ENCODE results near the gene MDC1.

The MDC1 gene

DNA sequence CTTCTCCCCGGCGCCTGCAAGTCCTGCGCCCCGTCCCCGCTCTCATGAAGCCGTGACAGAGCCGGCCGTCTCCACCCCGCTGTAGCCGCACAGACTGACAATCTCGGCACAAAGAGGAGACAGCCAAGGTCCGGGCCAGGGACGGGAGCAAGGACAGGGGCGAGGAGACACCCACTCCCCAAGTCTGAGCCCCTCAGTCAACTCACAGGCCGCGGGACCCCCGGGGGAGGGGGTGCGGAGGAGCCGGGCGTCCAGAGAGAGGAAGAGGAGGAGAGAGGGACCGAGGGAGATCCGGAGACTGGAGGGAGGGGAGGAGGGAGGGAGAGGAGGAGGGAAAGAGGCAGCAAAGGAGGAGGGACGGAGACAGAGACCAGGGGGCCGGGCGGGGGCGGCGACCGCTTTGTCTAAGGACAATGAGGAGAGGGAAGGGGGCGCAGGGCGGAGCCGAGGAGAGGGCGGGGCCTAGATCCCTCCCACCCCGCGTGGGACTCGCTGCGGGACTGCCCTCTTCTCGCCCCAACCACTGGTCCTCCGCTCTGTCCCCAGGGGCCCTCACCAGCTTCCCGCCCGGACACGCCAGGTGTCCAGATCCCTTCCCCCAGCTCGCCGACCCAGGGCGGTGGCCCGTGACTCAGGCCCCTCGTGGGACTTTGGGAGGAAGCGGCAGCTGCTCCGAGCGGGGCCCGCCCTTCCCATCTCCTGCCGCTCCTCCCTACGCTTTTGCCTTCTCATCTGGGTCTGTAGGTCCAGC is 30.0 kb downstream of the MDC1 start (continued):
- TF ChIP-seq, protein P1, sequence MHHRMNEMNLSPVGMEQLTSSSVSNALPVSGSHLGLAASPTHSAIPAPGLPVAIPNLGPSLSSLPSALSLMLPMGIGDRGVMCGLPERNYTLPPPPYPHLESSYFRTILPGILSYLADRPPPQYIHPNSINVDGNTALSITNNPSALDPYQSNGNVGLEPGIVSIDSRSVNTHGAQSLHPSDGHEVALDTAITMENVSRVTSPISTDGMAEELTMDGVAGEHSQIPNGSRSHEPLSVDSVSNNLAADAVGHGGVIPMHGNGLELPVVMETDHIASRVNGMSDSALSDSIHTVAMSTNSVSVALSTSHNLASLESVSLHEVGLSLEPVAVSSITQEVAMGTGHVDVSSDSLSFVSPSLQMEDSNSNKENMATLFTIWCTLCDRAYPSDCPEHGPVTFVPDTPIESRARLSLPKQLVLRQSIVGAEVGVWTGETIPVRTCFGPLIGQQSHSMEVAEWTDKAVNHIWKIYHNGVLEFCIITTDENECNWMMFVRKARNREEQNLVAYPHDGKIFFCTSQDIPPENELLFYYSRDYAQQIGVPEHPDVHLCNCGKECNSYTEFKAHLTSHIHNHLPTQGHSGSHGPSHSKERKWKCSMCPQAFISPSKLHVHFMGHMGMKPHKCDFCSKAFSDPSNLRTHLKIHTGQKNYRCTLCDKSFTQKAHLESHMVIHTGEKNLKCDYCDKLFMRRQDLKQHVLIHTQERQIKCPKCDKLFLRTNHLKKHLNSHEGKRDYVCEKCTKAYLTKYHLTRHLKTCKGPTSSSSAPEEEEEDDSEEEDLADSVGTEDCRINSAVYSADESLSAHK (tag by site-specific recombination; IDR thresholded peaks at IDR 0.05), result peak; percentile 7; the same call in 1 of the 2 replicates
- TF ChIP-seq YY2 (tag by site-specific recombination; IDR thresholded peaks at IDR 0.05) (no peak), ZNF677 (tag by site-specific recombination; IDR thresholded peaks at IDR 0.05) (no peak), ZNF341 (tag by site-specific recombination; IDR thresholded peaks at IDR 0.05; ENCODE audit: low read depth) (peak; percentile 100), ZNF19 (tag by site-specific recombination; IDR thresholded peaks at IDR 0.05; ENCODE audit: low read depth) (no peak), ZNF768 (tag by site-specific recombination; IDR thresholded peaks at IDR 0.05) (no peak), ZNF132 (tag by site-specific recombination; IDR thresholded peaks at IDR 0.05; ENCODE audit: borderline replicate concordance) (no peak), ZNF37A (tag by site-specific recombination; IDR thresholded peaks at IDR 0.05) (no peak), ZNF23 (tag by site-specific recombination; IDR thresholded peaks at IDR 0.05; ENCODE audit: borderline replicate concordance) (no peak), GLI2 (tag by site-specific recombination; IDR thresholded peaks at IDR 0.05; ENCODE audit: borderline replicate concordance, low read depth) (no peak), ZNF596 (tag by site-specific recombination; IDR thresholded peaks at IDR 0.05) (no peak), ZNF274 (IDR thresholded peaks at IDR 0.05; ENCODE audit: low read length) (no peak), ZNF274 (tag by site-specific recombination; IDR thresholded peaks at IDR 0.05; ENCODE audit: borderline replicate concordance) (no peak), ZNF548 (tag by site-specific recombination; IDR thresholded peaks at IDR 0.05) (no peak), ATF2 (tag by site-specific recombination; IDR thresholded peaks at IDR 0.05; ENCODE audit: low read depth) (no peak), IKZF3 (tag by site-specific recombination; IDR thresholded peaks at IDR 0.05) (no peak), ZNF530 (tag by site-specific recombination; IDR thresholded peaks at IDR 0.05; ENCODE audit: low read depth) (no peak), ZSCAN23 (tag by site-specific recombination; IDR thresholded peaks at IDR 0.05) (peak; percentile 55), OSR2 (tag by site-specific recombination; IDR thresholded peaks at IDR 0.05) (no peak), SCRT1 (tag by site-specific recombination; IDR thresholded peaks at IDR 0.05; ENCODE audit: borderline replicate concordance) (no peak), ZNF133 (tag by site-specific recombination; IDR thresholded peaks at IDR 0.05) (no peak), ZNF184 (tag by site-specific recombination; IDR thresholded peaks at IDR 0.05) (no peak), ZNF777 (tag by site-specific recombination; IDR thresholded peaks at IDR 0.05; ENCODE audit: borderline replicate concordance) (no peak), ZNF776 (tag by site-specific recombination; IDR thresholded peaks at IDR 0.05; ENCODE audit: borderline replicate concordance) (no peak), KLF8 (tag by site-specific recombination; IDR thresholded peaks at IDR 0.05) (peak; percentile 94), ZFP3 (tag by site-specific recombination; IDR thresholded peaks at IDR 0.05; ENCODE audit: low read depth) (no peak; the same call in 1 of the 2 replicates), ZNF324 (tag by site-specific recombination; IDR thresholded peaks at IDR 0.05) (0 out of 2 replicates have a peak, but pooled peaks have one; percentile 23), ZNF785 (tag by site-specific recombination; IDR thresholded peaks at IDR 0.05) (no peak; the same call in 1 of the 2 replicates), ZNF239 (tag by site-specific recombination; IDR thresholded peaks at IDR 0.05) (no peak)
- TF ChIP-seq, protein P2, sequence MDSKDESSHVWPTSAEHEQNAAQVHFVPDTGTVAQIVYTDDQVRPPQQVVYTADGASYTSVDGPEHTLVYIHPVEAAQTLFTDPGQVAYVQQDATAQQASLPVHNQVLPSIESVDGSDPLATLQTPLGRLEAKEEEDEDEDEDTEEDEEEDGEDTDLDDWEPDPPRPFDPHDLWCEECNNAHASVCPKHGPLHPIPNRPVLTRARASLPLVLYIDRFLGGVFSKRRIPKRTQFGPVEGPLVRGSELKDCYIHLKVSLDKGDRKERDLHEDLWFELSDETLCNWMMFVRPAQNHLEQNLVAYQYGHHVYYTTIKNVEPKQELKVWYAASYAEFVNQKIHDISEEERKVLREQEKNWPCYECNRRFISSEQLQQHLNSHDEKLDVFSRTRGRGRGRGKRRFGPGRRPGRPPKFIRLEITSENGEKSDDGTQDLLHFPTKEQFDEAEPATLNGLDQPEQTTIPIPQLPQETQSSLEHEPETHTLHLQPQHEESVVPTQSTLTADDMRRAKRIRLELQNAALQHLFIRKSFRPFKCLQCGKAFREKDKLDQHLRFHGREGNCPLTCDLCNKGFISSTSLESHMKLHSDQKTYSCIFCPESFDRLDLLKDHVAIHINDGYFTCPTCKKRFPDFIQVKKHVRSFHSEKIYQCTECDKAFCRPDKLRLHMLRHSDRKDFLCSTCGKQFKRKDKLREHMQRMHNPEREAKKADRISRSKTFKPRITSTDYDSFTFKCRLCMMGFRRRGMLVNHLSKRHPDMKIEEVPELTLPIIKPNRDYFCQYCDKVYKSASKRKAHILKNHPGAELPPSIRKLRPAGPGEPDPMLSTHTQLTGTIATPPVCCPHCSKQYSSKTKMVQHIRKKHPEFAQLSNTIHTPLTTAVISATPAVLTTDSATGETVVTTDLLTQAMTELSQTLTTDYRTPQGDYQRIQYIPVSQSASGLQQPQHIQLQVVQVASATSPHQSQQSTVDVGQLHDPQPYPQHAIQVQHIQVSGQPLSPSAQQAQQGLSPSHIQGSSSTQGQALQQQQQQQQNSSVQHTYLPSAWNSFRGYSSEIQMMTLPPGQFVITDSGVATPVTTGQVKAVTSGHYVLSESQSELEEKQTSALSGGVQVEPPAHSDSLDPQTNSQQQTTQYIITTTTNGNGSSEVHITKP (tag by site-specific recombination; IDR thresholded peaks at IDR 0.05), result peak; percentile 81
- TF ChIP-seq, protein P3, sequence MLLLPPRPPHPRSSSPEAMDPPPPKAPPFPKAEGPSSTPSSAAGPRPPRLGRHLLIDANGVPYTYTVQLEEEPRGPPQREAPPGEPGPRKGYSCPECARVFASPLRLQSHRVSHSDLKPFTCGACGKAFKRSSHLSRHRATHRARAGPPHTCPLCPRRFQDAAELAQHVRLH (tag by site-specific recombination; IDR thresholded peaks at IDR 0.05), result no peak
- TF ChIP-seq, protein P4, sequence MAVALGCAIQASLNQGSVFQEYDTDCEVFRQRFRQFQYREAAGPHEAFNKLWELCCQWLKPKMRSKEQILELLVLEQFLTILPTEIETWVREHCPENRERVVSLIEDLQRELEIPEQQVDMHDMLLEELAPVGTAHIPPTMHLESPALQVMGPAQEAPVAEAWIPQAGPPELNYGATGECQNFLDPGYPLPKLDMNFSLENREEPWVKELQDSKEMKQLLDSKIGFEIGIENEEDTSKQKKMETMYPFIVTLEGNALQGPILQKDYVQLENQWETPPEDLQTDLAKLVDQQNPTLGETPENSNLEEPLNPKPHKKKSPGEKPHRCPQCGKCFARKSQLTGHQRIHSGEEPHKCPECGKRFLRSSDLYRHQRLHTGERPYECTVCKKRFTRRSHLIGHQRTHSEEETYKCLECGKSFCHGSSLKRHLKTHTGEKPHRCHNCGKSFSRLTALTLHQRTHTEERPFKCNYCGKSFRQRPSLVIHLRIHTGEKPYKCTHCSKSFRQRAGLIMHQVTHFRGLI (tag by site-specific recombination; IDR thresholded peaks at IDR 0.05), result no peak
